H1 (cell line): ENCODE data around the gene RABEPK. TPM values are rescaled to one million over a fixed set of nuclear protein-coding genes. Genes with fewer than 3 reads are reported as not detected.

Source experiments
- CTCF ChIA-PET: fragments of 300-600 bp; sonication (Branson Sonifier 250); formaldehyde crosslinking; loops from one replicate; lab custom pipeline; 2021; ENCODE audit not compliant: partially characterized antibody; lab: Charles Lee
- POLR2A ChIA-PET: fragments of 300-600 bp; sonication (Branson Sonifier 250); formaldehyde crosslinking; loops from one replicate; lab custom pipeline; 2021; ENCODE audit warnings: inconsistent platforms; ENCODE audit not compliant: partially characterized antibody; lab: Charles Lee
- DNase-seq, 2 experiments: peaks; one replicate each; pipeline versions ENCODE4 v3.0.0 to v3.0.0-alpha.2; 2010 to 2022; ENCODE audit warnings: low spot score in 2 of 2, low read depth in 1 of 2, mixed read lengths in 1 of 2
- FAIRE-seq: peaks from 2 replicates; lab custom pipeline; 2011; peaks lifted over from hg19 to GRCh38; lab: Jason Lieb, UNC
- H2AFZ ChIP-seq: 2 replicates; pipeline ENCODE4 v1.8.1; 2012; ENCODE audit warnings: low read length, inconsistent platforms
- H2AK5ac ChIP-seq: 2 replicates; pipeline ENCODE4 v1.6.1; 2013; ENCODE audit warnings: low read depth, low read length
- H2BK120ac ChIP-seq: replicated peaks from 2 replicates; pipeline ENCODE3; 2013; ENCODE audit warnings: low read depth, low read length, inconsistent platforms
- H2BK12ac ChIP-seq: 2 replicates; pipeline ENCODE4 v1.6.1; 2013; ENCODE audit warnings: low read depth, low read length
- H2BK15ac ChIP-seq: 2 replicates; pipeline ENCODE4 v1.6.1; 2013; ENCODE audit warnings: low read length
- H2BK20ac ChIP-seq: 2 replicates; pipeline ENCODE4 v1.6.1; 2013; ENCODE audit warnings: low read length
- H2BK5ac ChIP-seq: 2 replicates; pipeline ENCODE4 v1.6.1; 2013; ENCODE audit warnings: low read depth, low read length
- H3K14ac ChIP-seq: 2 replicates; pipeline ENCODE4 v1.6.1; 2013; ENCODE audit warnings: inconsistent platforms; ENCODE audit not compliant: insufficient read length
- H3K18ac ChIP-seq: 2 replicates; pipeline ENCODE4 v1.6.1; 2013; ENCODE audit warnings: low read length; ENCODE audit errors: extremely low read depth
- H3K23ac ChIP-seq: 2 replicates; pipeline ENCODE4 v1.6.1; 2013; ENCODE audit warnings: inconsistent platforms; ENCODE audit not compliant: insufficient read length
- H3K23me2 ChIP-seq: 2 replicates; pipeline ENCODE4 v1.6.1; 2013; ENCODE audit warnings: low read depth, low read length
- H3K27ac ChIP-seq: 2 replicates; pipeline ENCODE4 v1.6.1; 2011; ENCODE audit warnings: low read depth, low read length, inconsistent platforms
- H3K27me3 ChIP-seq, 4 experiments: replicated peaks in 1 of 4; 1 replicate in 1 of 4; 2 replicates in 3 of 4; pipeline versions ENCODE4 v1.6.1 to v1.8.1; 2011 to 2013; ENCODE audit warnings: low read length in 3 of 4, mild to moderate bottlenecking in 3 of 4, inconsistent platforms in 2 of 4, mixed read lengths in 2 of 4, moderate library complexity in 1 of 4; ENCODE audit not compliant: control insufficient read depth in 3 of 4, insufficient read depth in 3 of 4; ENCODE audit errors: extremely low read depth in 1 of 4
- H3K36me3 ChIP-seq, 4 experiments: 2 replicates each; pipeline versions ENCODE4 v1.6.1 to v1.8.1; 2011 to 2013; ENCODE audit warnings: mild to moderate bottlenecking in 4 of 4, low read length in 3 of 4, moderate library complexity in 2 of 4, control low read depth in 1 of 4, inconsistent platforms in 1 of 4; ENCODE audit not compliant: insufficient read depth in 4 of 4, control insufficient read depth in 2 of 4
- H3K4ac ChIP-seq: replicated peaks from 2 replicates; pipeline ENCODE3; 2013; ENCODE audit warnings: low read length, low read depth, mixed read lengths, inconsistent platforms; ENCODE audit not compliant: insufficient read length
- H3K4me1 ChIP-seq, 4 experiments: replicated peaks in 1 of 4; 1 replicate in 1 of 4; 2 replicates in 3 of 4; pipeline versions ENCODE4 v1.6.1 to v1.8.1; 2011 to 2013; ENCODE audit warnings: low read length in 3 of 4, inconsistent platforms in 2 of 4, mixed read lengths in 1 of 4; ENCODE audit not compliant: insufficient read depth in 4 of 4, control insufficient read depth in 3 of 4
- H3K4me2 ChIP-seq, 2 experiments: 2 replicates each; pipeline versions ENCODE4 v1.6.1 to v1.8.1; 2011 to 2013; ENCODE audit warnings: low read depth in 2 of 2, low read length in 2 of 2, control low read depth in 1 of 2, inconsistent platforms in 1 of 2, mild to moderate bottlenecking in 1 of 2; ENCODE audit not compliant: insufficient read depth in 1 of 2
- H3K4me3 ChIP-seq, 4 experiments: fragments of 200-600, 300-600 bp in 1 of 4; sonication (generic), shearing (Covaris generic), sonication (Bioruptor Twin) in 1 of 4; 2 replicates each; pipeline versions ENCODE4 v1.5.1 to v1.8.1; 2011 to 2016; ENCODE audit warnings: low read length in 4 of 4, low read depth in 3 of 4, control low read depth in 2 of 4, inconsistent platforms in 2 of 4, mild to moderate bottlenecking in 2 of 4, mixed read lengths in 1 of 4, moderate library complexity in 1 of 4; ENCODE audit not compliant: insufficient read depth in 2 of 4; ENCODE audit errors: extremely low read depth in 1 of 4
- H3K56ac ChIP-seq: replicated peaks from 2 replicates; pipeline ENCODE3; 2013; ENCODE audit warnings: low read depth, mild to moderate bottlenecking, mixed read lengths, low read length, inconsistent platforms; ENCODE audit not compliant: insufficient read length
- H3K79me1 ChIP-seq: 2 replicates; pipeline ENCODE4 v1.6.1; 2013; ENCODE audit warnings: low read depth, low read length, control low read depth
- H3K79me2 ChIP-seq, 2 experiments: 2 replicates each; pipeline versions ENCODE4 v1.6.1 to v1.8.1; 2012 to 2013; ENCODE audit warnings: low read length in 2 of 2, mild to moderate bottlenecking in 2 of 2, inconsistent platforms in 1 of 2; ENCODE audit not compliant: insufficient read depth in 2 of 2, control insufficient read depth in 1 of 2
- H3K9ac ChIP-seq, 4 experiments: replicated peaks in 1 of 4; 1 replicate in 1 of 4; 2 replicates in 3 of 4; pipeline versions ENCODE4 v1.6.1 to v1.8.1; 2011 to 2013; ENCODE audit warnings: low read depth in 3 of 4, low read length in 3 of 4, control low read depth in 2 of 4, mild to moderate bottlenecking in 2 of 4, moderate library complexity in 2 of 4, inconsistent platforms in 1 of 4; ENCODE audit errors: extremely low read depth in 1 of 4
- H3K9me3 ChIP-seq, 2 experiments: 2 replicates each; pipeline versions ENCODE4 v1.6.1 to v1.8.1; 2012 to 2013; ENCODE audit warnings: mild to moderate bottlenecking in 2 of 2, moderate library complexity in 2 of 2, control low read depth in 1 of 2, inconsistent platforms in 1 of 2, low read depth in 1 of 2, low read length in 1 of 2, mixed read lengths in 1 of 2; ENCODE audit not compliant: insufficient read depth in 2 of 2
- H4K20me1 ChIP-seq, 2 experiments: replicated peaks in 1 of 2; 2 replicates each; pipeline versions ENCODE3 to v1.8.1; 2011 to 2013; ENCODE audit warnings: inconsistent platforms in 2 of 2, low read length in 2 of 2, mild to moderate bottlenecking in 1 of 2; ENCODE audit not compliant: insufficient read depth in 2 of 2, control insufficient read depth in 1 of 2
- H4K5ac ChIP-seq: 2 replicates; pipeline ENCODE4 v1.6.1; 2013; ENCODE audit warnings: low read length, low read depth, mixed read lengths, inconsistent platforms; ENCODE audit not compliant: insufficient read length
- H4K8ac ChIP-seq: 2 replicates; pipeline ENCODE4 v1.8.0; 2013; ENCODE audit warnings: mild to moderate bottlenecking, moderate library complexity, low read length, inconsistent platforms; ENCODE audit not compliant: insufficient read depth; ENCODE audit errors: extremely low read depth
- H4K91ac ChIP-seq: replicated peaks from 2 replicates; pipeline ENCODE3; 2013; ENCODE audit warnings: low read length, mixed read lengths, inconsistent platforms; ENCODE audit not compliant: insufficient read length
- E2F6 ChIP-seq: IDR thresholded peaks from 2 replicates; pipeline ENCODE4 v1.6.1; 2012; ENCODE audit warnings: inconsistent platforms
- HDAC2 ChIP-seq, 2 experiments: fragments of 300-600 bp in 1 of 2; sonication (generic) in 1 of 2; IDR thresholded peaks; 2 replicates each; pipeline ENCODE4 v1.6.1; 2011 to 2012; ENCODE audit warnings: low read depth in 2 of 2, low read length in 2 of 2, mild to moderate bottlenecking in 2 of 2, moderate library complexity in 2 of 2, borderline replicate concordance in 1 of 2, inconsistent platforms in 1 of 2
- MAX ChIP-seq: IDR thresholded peaks from 2 replicates; pipeline ENCODE4 v1.6.1; 2012; ENCODE audit warnings: inconsistent platforms
- SAP30 ChIP-seq: fragments of 300-600 bp; sonication (generic); IDR thresholded peaks from 2 replicates; pipeline ENCODE4 v1.7.1; 2012; ENCODE audit warnings: low read length, moderate library complexity, mild to moderate bottlenecking, inconsistent platforms; ENCODE audit not compliant: insufficient read depth, insufficient replicate concordance
- SIN3A ChIP-seq, 2 experiments: IDR thresholded peaks in 1 of 2; conservative IDR thresholded peaks in 1 of 2; 2 replicates each; pipeline ENCODE4 v1.6.1; 2011 to 2012; ENCODE audit warnings: low read length in 2 of 2, improper control_type of control experiment in 1 of 2, low read depth in 1 of 2, mild to moderate bottlenecking in 1 of 2
- SIRT6 ChIP-seq: IDR thresholded peaks from one replicate; pipeline ENCODE4 v1.7.1; 2012; ENCODE audit warnings: low read length, inconsistent platforms
- WGBS, 2 experiments: shearing (Covaris generic) in 1 of 2; methylation state at CpG; one replicate each; pipeline versions ENCODE4 v1.1.6 to v1.1.7; 2013 to 2015; ENCODE audit warnings: low lambda C conversion rate in 2 of 2, mixed read lengths in 2 of 2, inconsistent platforms in 1 of 2, low coverage in 1 of 2, missing lambda C conversion rate in 1 of 2; ENCODE audit not compliant: insufficient replicate concordance in 2 of 2, insufficient coverage in 1 of 2, insufficient read length in 1 of 2; ENCODE audit errors: extremely low coverage in 1 of 2, missing lambda C conversion rate in 1 of 2; 5-methylcytosine and 5-hydroxymethylcytosine counted together
- polyA plus RNA-seq, 7 experiments: library from polyadenylated mRNA; depleted of rRNA in 3 of 7; stranded (reverse) in 5 of 7; unstranded in 2 of 7; fragments of >200 nt in 5 of 7; fragments of 200-250 nt in 2 of 7; gene quantifications; 1 replicate in 5 of 7; 2 replicates in 1 of 7; 4 replicates in 1 of 7; pipeline versions ENCODE4 v1.2.1 to v1.2.3, GENCODE V29; 2011 to 2013; ENCODE audit warnings: missing spikeins in 2 of 7, mixed read lengths in 2 of 7
- total RNA-seq: library from RNA; stranded (reverse); fragmentation: NEBNext Ultra II Directional; extraction: Animal tissue kit (Norgen Biotek cat#: 25700); gene quantifications from 2 replicates; pipeline ENCODE4 v1.2.1, GENCODE V29; 2021

Gene RABEPK
- total and polyA plus RNA-seq, 2 of the 8 experiments (the other 6 are each of a cell fraction or from before 2014, with no cell fraction given): 26.3 to 34.3 TPM

GRCh38 chr9:125240649-125240999, 40.3 kb downstream of the RABEPK start:
- peak overlapping the region; percentile 61 for H3K56ac ChIP-seq
- no peak overlapping the region for H3K23ac ChIP-seq
- peaks cover 0 to 6% (median under 1%) of the 10 kb centered on the region in 4 experiments; a peak in 1 of 7 replicates for H3K4me1 ChIP-seq
- no peak overlapping the region for H2AFZ ChIP-seq
- no peak overlapping the region for H3K4ac ChIP-seq
- H4K5ac ChIP-seq: peak overlapping the region; percentile 48
- peak overlapping the region; percentile 80; the same call in 1 of the 2 replicates for H2BK12ac ChIP-seq
- H3K4me3 ChIP-seq: peak overlapping the region; percentile 75 to 100 (median 93)
- peak overlapping the region; percentile 95 to 99 (median 96) for H3K9ac ChIP-seq
- H2BK5ac ChIP-seq: peak overlapping the region; percentile 96
- WGBS, 2 experiments: 1% methylated on average over 33 of the region's 33 CpGs; no CpG with 5 or more reads in 1 of the 2 experiments
- H3K14ac ChIP-seq: no peak overlapping the region
- peaks cover 7 to 33% of the 10 kb centered on the region in 2 experiments for H3K79me2 ChIP-seq
- peak overlapping the region; percentile 87 for H3K27ac ChIP-seq
- peaks cover 23 to 46% (median 35%) of the 10 kb centered on the region in 4 experiments for H3K36me3 ChIP-seq
- H3K79me1 ChIP-seq: 0 out of 2 replicates have a peak, but pooled peaks cover 3% of the 10 kb centered on the region
- 0 out of 2 replicates have a peak overlapping the region, but pooled peaks have one; percentile 39 for H3K18ac ChIP-seq
- peaks cover 0 to 2% (median 0%) of the 10 kb centered on the region in 4 experiments; a peak in 1 of 7 replicates for H3K27me3 ChIP-seq
- H2BK20ac ChIP-seq: no peak overlapping the region
- H3K9me3 ChIP-seq: no peaks in the 10 kb centered on the region
- FAIRE-seq: no peak
- H4K20me1 ChIP-seq: peaks cover 0 to 17% of the 10 kb centered on the region in 2 experiments
- no peak overlapping the region for H2BK15ac ChIP-seq
- peak overlapping the region; percentile 77; the same call in 1 of the 2 replicates for H2AK5ac ChIP-seq
- ChIA-PET POLR2A (interaction anchor here (0.6 to 3.8 kb wide), 31 partner anchors 9 to 384 kb away, joined by 3 to 24 read pairs (median 6); partner anchors contain the start of genes GAPVD1 and RABEPK), CTCF (interaction anchor here (2.0 kb wide), 1 partner anchor 135 kb away, joined by 5 read pairs; no protein-coding TSS in a partner anchor)
- TF ChIP-seq E2F6 (peak; percentile 51), SIN3A (conservative IDR thresholded peaks at IDR 0.05 in 1 of 2, IDR thresholded peaks at IDR 0.05 in 1 of 2; ENCODE audit: low read depth in 1 of 2, low read length in 2 of 2) (0 out of 4 replicates have a peak, but pooled peaks of 1 of the 2 experiments have one; percentile 86), SIRT6 (no peak), MAX (peak; percentile 80), HDAC2 (IDR thresholded peaks at IDR 0.05; ENCODE audit: borderline replicate concordance in 1 of 2, low read depth in 2 of 2, low read length in 2 of 2) (peak in 1 of 2 experiments; percentile 77; a peak in 1 of 4 replicates), SAP30 (peak; percentile 89)
- peaks cover 9% of the 10 kb centered on the region; the same call in 1 of the 2 replicates for H3K23me2 ChIP-seq
- H4K91ac ChIP-seq: peak overlapping the region; percentile 93
- DNase-seq: peak in 1 of 2 experiments; percentile 47
- H2BK120ac ChIP-seq: no peak overlapping the region
- peak overlapping the region; percentile 99 for H4K8ac ChIP-seq
- peak overlapping the region; percentile 75 to 86 for H3K4me2 ChIP-seq
